ENCODE measurements around the gene RCCD1.

- TF ChIP-seq CTCF (IDR thresholded peaks at IDR 0.05 in 4 of 5, conservative IDR thresholded peaks at IDR 0.05 in 1 of 5) (no peak), POLR2A (IDR thresholded peaks at IDR 0.05) (no peak)
Measured at GRCh38 chr15:90994059-90994416, 39.4 kb downstream of the RCCD1 start.
